Epithelial cell of proximal tubule (primary cell): Measurements from ENCODE around the gene RLIM. TPM values are rescaled to one million over a fixed set of nuclear protein-coding genes. Genes with fewer than 3 reads are reported as not detected.

Source experiments
- DNase-seq: peaks from one replicate; pipeline ENCODE4 v3.0.0-alpha.2; 2011; ENCODE audit warnings: low read depth
- H3K4me3 ChIP-seq: 2 replicates; pipeline ENCODE4 v1.5.1; 2011; ENCODE audit warnings: low read depth, mild to moderate bottlenecking, low read length
- CTCF ChIP-seq: conservative IDR thresholded peaks from 2 replicates; pipeline ENCODE4 v1.5.1; 2012; ENCODE audit warnings: low read depth, mild to moderate bottlenecking, low read length
- total RNA-seq: library from RNA; depleted of rRNA; stranded (reverse); fragments of >200 nt; gene quantifications from 2 replicates; pipeline ENCODE4 v1.2.3, GENCODE V29; 2015

RLIM gene
- total RNA-seq, 1 donor from 2014 or later = 19.3 TPM

GRCh38 chrX:74557378-74557777, 57.0 kb downstream of the RLIM start:
- H3K4me3 ChIP-seq = no peak overlapping the region
- no peak for TF ChIP-seq CTCF
- no peak for DNase-seq

GRCh38 chrX:74551934-74552333, 62.5 kb downstream of the RLIM start:
- TF ChIP-seq CTCF = no peak
- H3K4me3 ChIP-seq = no peak overlapping the region
- DNase-seq = no peak

DNA sequence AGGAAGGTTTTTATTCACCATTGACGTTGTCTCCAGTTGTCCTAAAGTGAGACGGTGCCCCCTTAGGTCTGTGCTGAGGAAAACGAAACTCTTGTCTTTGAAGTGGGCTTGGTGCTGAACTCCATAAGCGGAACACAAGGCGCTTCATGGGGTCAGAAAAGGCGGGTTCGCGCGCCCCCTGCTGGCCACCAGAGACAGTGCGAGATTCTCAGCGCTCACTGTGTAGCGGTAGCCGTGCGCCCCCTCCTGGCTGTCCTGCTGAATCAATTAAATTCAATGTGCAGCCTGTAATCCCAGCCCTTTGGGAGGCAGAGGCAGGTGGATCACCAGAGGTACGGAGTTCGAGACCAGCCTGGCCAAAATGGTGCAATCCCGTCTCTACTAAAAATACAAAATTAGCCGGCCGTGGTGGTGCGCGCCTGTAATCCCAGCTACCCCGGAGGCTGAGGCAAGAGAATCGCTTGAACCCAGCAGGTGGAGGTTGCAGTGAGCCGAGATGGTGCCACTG, 64.1 kb downstream of the RLIM start:
- no peak for DNase-seq
- H3K4me3 ChIP-seq = no peak overlapping the region

DNA sequence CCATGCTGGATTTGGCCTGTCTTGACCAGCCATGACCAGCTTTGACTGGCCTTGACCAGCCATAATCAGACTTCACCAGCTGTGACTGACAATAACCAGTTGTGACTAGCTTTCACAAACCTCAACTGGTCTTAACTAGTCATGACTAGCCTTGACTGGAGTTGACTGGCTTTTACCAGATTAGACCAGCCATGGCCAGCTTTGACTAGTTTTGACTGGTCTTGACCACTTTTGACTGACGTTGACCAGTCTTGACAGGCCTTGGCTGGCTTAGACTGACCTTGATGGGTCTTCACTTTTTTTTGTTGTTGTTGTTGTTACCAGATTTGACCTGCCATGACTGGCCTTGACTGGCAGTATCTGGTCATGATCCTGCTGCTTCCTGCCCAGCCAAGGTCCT, 67.4 kb downstream of the RLIM start:
- no peak overlapping the region for H3K4me3 ChIP-seq
- DNase-seq = no peak
- no peak for TF ChIP-seq CTCF

More for the DNA sequence above, 64.1 kb downstream of the RLIM start:
- TF ChIP-seq CTCF = peak; percentile 94

DNA sequence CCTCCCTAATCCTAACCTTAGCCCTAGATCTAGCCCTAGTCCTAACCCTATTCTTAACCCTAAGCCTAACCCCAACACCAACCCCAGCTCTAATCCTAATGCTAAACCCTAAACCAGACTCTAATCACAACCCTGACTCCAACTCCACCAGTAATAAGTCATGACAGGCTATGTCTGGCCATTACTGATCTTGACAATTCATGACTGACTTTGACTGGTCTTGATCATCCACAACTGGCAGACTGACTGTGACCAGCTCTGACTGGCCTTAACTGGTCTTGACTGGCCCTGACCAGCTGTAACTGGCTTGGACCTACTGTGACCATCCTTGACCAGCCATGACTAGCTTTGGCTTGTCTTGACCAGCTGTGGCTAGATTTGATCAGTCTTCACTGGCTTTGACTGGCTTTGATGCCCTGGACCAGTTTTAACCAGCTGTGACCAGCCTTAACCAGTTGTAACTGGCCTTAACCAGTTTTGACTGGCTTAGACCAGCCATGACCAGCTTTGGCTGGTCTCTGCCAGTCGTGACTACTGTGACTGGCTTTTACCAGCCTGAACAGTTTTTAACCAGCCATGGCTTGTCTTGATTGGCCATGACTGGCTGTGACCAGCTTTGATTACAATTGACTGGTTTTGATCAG, 68.4 kb downstream of the RLIM start:
- DNase-seq = no peak
- TF ChIP-seq CTCF = no peak
- H3K4me3 ChIP-seq = no peak overlapping the region

GRCh38 chrX:74540635-74541249, 73.7 kb downstream of the RLIM start:
- H3K4me3 ChIP-seq = no peak overlapping the region
- TF ChIP-seq CTCF = no peak
- DNase-seq = no peak
